ENCODE results near the gene CLN3.
"Not testable (repeated sequence)": the region's sequence is repeated elsewhere in the genome, so short reads cannot be mapped to it uniquely, and the experiment has no call there.

Gene CLN3

GRCh38 chr16:28478506-28479180 is 13.2 kb downstream of the CLN3 start:
- no peak for DNase-seq (ENCODE audit: extremely low read depth, low read depth)
- no peak for TF ChIP-seq CTCF (IDR thresholded peaks at IDR 0.05; ENCODE audit: low read depth, low read length)

- no peak for DNase-seq (ENCODE audit: extremely low read depth, low read depth)
- TF ChIP-seq CTCF (IDR thresholded peaks at IDR 0.05; ENCODE audit: low read depth, low read length), result no peak
These were observed 14.5 kb downstream of the CLN3 start for GRCh38 chr16:28477311-28477920.

- DNase-seq (ENCODE audit: extremely low read depth, low read depth), result no peak
- no peak for TF ChIP-seq CTCF (IDR thresholded peaks at IDR 0.05; ENCODE audit: low read depth, low read length)
These were observed 16.7 kb downstream of the CLN3 start for GRCh38 chr16:28475221-28475620.

GRCh38 chr16:28473714-28474265 is 18.1 kb downstream of the CLN3 start:
- DNase-seq (ENCODE audit: extremely low read depth, low read depth), result no peak
- no peak for TF ChIP-seq CTCF (IDR thresholded peaks at IDR 0.05; ENCODE audit: low read depth, low read length)

GRCh38 chr16:28447081-28447480 is 44.8 kb downstream of the CLN3 start:
- DNase-seq (ENCODE audit: extremely low read depth, low read depth), result not testable (repeated sequence)

- not testable (repeated sequence) for DNase-seq (ENCODE audit: extremely low read depth, low read depth)
These were observed 45.5 kb downstream of the CLN3 start for GRCh38 chr16:28446388-28446787.

GRCh38 chr16:28443943-28444342 is 47.9 kb downstream of the CLN3 start:
- not testable (repeated sequence) for DNase-seq (ENCODE audit: extremely low read depth, low read depth)

GRCh38 chr16:28438899-28439298 is 53.0 kb downstream of the CLN3 start:
- DNase-seq (ENCODE audit: extremely low read depth, low read depth), result not testable (repeated sequence)

- not testable (repeated sequence) for DNase-seq (ENCODE audit: extremely low read depth, low read depth)
These were observed 56.5 kb downstream of the CLN3 start for GRCh38 chr16:28435340-28435739.
